Muscle of leg (tissue), 11 donors: ENCODE data around the gene SLC2A4. TPM values are rescaled to one million over a fixed set of nuclear protein-coding genes. Genes with fewer than 3 reads are reported as not detected.

Experiments
- DNase-seq: peaks from one replicate; pipeline ENCODE4 v3.0.0; 2013
- H3K27ac ChIP-seq: one replicate; pipeline ENCODE4 v1.5.1; 2013; ENCODE audit warnings: mild to moderate bottlenecking, low read length, control low read depth
- H3K27me3 ChIP-seq: one replicate; pipeline ENCODE4 v1.6.1; 2013; ENCODE audit warnings: low read length; ENCODE audit not compliant: control insufficient read depth, insufficient read depth
- H3K36me3 ChIP-seq: one replicate; pipeline ENCODE4 v1.6.1; 2013; ENCODE audit warnings: low read length; ENCODE audit not compliant: control insufficient read depth, insufficient read depth
- H3K4me1 ChIP-seq: one replicate; pipeline ENCODE4 v1.6.1; 2013; ENCODE audit warnings: low read length; ENCODE audit not compliant: control insufficient read depth, insufficient read depth
- H3K4me3 ChIP-seq: one replicate; pipeline ENCODE4 v1.5.1; 2013; ENCODE audit warnings: low read length, control low read depth
- H3K9me3 ChIP-seq: replicated peaks from 2 replicates; pipeline ENCODE4 v1.6.1; 2013; ENCODE audit warnings: low read depth, low read length; ENCODE audit not compliant: control insufficient read depth
- WGBS: methylation state at CpG from one replicate; pipeline ENCODE4 v1.1.5; 2013; ENCODE audit warnings: missing lambda C conversion rate; ENCODE audit not compliant: insufficient coverage; 5-methylcytosine and 5-hydroxymethylcytosine counted together
- polyA plus RNA-seq, 8 donors: library from polyadenylated mRNA; unstranded; fragments of 120-200 nt; gene quantifications; one replicate each; pipeline versions ENCODE4 v1.2.1 to v1.2.3, GENCODE V29; 2013; ENCODE audit warnings: inconsistent platforms in 1 of 8, low replicate concordance in 1 of 8; ENCODE audit not compliant: insufficient read length in 8 of 8, insufficient read depth in 1 of 8
- total RNA-seq: library from RNA; stranded (reverse); fragments of 120-200 nt; gene quantifications from one replicate; pipeline ENCODE4 v1.2.4, GENCODE V29; 2013

Gene SLC2A4
- total and polyA plus RNA-seq, 9 donors = 7.1 to 35.3 (median 24.5) TPM

DNA sequence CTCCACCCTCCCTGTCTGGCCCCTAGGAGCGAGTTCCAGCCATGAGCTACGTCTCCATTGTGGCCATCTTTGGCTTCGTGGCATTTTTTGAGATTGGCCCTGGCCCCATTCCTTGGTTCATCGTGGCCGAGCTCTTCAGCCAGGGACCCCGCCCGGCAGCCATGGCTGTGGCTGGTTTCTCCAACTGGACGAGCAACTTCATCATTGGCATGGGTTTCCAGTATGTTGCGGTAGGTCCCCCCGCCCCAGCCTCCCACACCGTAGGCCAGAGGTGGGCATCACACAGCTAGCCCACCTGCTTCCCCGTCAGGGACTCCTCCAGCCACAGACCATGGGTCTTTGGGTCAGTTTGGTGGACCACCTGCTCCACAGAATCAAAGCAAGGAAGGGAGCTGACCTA, 4.2 kb downstream of the SLC2A4 start:
- Histone ChIP-seq H3K27me3 (peaks cover 52% of the 10 kb centered on the region), H3K36me3 (peaks cover 28% of the 10 kb centered on the region), H3K27ac (no peak overlapping the region), H3K4me1 (peaks cover 29% of the 10 kb centered on the region), H3K9me3 (no peaks in the 10 kb centered on the region), H3K4me3 (no peak overlapping the region)
- DNase-seq = no peak
- WGBS = 83% methylated on average over 9 of the region's 12 CpGs

DNA sequence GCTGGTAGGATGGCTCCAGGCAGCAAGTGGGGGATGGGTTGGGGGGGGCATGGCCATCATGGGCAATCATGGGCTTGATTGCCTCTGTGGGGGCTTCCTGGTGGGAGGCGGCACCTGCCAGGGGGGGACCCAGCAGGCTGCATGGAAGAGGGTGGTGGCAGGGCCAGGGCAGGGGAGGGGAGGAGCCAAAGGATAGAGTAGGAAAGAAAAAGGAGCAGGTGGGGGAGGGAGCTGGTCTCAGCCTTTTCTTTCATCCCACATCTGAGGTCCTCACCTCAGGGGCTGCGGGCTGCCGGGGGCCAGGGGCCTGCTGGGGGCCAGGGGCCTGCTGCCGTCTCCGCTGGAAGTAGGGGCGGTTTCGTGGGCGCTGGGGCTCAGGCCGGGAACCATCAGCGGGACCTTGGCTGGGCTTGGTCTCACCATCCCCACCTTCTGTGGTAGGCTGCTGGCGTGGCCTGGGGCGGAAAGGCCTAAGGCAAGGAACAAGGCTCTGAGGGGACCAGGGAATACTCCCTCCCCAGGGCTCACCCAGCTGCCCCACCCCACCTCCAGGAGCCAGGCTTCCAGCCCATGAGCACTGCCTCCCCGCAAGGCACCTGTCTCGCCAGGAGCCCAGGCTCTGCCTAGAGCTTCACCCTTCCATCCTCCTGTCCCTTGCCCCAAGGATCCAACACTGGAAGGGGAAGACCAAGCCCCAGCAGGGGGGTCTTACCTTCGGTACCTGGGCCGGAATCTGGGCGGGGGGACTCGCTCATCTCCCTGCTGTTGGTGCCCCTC, 7.9 kb downstream of the SLC2A4 start:
- 80% methylated on average over 15 of the region's 18 CpGs for WGBS
- Histone ChIP-seq H3K4me3 (no peak overlapping the region), H3K36me3 (peaks cover 18% of the 10 kb centered on the region), H3K27ac (no peak overlapping the region), H3K9me3 (no peaks in the 10 kb centered on the region), H3K27me3 (peaks cover 56% of the 10 kb centered on the region), H3K4me1 (peaks cover 28% of the 10 kb centered on the region)
- no peak for DNase-seq

DNA sequence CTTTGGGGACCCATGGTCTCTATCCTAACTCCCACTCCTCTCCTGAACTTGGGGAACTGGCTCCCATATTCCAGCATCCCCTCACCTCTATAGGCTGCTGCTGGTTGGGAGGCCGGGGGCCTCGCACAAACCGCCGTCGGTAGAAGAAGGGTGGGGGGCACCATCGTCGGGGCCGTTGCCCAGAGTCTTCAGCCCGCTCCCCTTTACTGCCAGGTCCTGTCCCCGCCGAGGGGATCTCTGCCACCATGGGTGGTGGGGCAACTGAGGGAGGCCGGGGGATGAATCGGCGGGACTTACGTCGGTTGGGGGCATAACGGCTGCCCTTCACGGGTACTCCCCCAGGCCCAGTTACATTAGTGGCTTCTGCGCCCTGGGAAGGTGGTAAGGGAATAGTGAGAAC, 8.6 kb downstream of the SLC2A4 start:
- H3K4me1 ChIP-seq = peaks cover 33% of the 10 kb centered on the region
- H3K27ac ChIP-seq = no peak overlapping the region
- no peak overlapping the region for H3K4me3 ChIP-seq

DNA sequence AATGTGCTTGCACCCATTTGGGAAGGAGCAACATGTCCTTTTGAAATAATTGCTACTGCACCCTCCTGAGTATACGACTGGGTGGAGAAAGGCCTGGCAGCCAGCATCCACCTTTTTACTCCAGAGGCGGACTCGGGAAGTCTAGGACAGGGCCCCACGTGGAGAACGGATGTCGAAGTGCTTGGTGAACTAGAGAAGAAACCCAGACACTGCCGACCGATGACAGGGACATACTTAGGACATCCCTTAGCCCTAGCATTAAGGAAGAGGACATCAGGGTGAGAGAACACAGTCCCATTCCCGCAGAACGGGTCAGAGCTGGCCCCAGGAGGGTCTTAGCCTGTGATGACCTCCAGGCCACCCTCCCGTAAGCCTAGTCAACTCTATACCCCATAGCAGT, 9.2 kb downstream of the SLC2A4 start:
- 64% methylated on average over 9 of the region's 11 CpGs for WGBS
- no peak for DNase-seq
- peaks cover 36% of the 10 kb centered on the region for H3K4me1 ChIP-seq

More for the DNA sequence above, 8.6 kb downstream of the SLC2A4 start:
- Histone ChIP-seq H3K36me3 (peaks cover 11% of the 10 kb centered on the region), H3K9me3 (no peaks in the 10 kb centered on the region), H3K27me3 (peaks cover 62% of the 10 kb centered on the region)
- no peak for DNase-seq
- WGBS = 95% methylated on average over 9 of the region's 19 CpGs

DNA sequence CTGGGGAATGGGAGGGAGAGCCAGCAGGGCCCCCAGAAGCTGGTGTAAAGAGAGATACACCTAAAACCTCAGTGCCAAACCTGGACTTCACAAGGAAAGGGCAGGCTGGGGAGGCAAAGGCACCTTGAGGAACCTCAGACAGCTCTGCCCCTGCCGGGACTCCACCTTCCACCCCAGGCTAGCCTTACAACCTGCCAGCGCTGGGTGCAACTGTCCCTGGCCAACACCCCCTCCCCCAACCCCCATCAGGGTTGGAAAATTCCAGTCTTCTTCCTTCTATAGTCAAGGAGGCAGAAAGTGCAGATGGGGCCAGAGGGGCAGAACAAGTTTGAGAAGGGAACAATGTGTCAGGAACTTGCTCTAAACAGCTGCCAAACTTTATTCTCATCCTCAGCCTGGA, 10.7 kb downstream of the SLC2A4 start:
- Histone ChIP-seq H3K27me3 (peaks cover 76% of the 10 kb centered on the region), H3K4me3 (no peak overlapping the region), H3K36me3 (no peaks in the 10 kb centered on the region), H3K4me1 (peaks cover 46% of the 10 kb centered on the region), H3K9me3 (no peaks in the 10 kb centered on the region), H3K27ac (no peak overlapping the region)
- WGBS = no CpG with 5 or more reads among the region's 2 CpGs
- no peak for DNase-seq

More for the DNA sequence above, 9.2 kb downstream of the SLC2A4 start:
- H3K27me3 ChIP-seq = peaks cover 67% of the 10 kb centered on the region
- no peak overlapping the region for H3K27ac ChIP-seq
- no peak overlapping the region for H3K4me3 ChIP-seq
- peaks cover 6% of the 10 kb centered on the region for H3K36me3 ChIP-seq
- H3K9me3 ChIP-seq = no peaks in the 10 kb centered on the region

DNA sequence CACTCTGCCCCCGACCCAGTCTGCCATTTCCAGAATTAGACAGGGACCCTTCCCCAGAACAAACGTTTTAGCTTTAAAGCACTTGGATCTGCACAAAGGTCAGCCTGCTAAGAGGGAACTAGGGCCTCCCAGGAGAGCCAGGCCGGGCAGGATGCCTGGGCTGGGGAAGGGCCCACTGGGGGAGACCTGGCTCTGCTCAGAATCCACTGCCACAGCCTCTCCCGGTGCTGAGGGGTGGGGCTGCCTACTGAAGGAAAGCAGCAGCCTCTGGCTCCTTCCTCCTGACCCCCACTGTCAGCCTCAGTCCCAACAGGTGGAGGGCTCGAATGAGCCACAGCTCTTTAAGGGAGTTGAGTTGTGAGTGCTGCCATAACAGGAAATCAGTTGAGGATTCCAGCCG, 11.2 kb downstream of the SLC2A4 start:
- Histone ChIP-seq H3K27me3 (peaks cover 77% of the 10 kb centered on the region), H3K4me1 (peaks cover 44% of the 10 kb centered on the region)

DNA sequence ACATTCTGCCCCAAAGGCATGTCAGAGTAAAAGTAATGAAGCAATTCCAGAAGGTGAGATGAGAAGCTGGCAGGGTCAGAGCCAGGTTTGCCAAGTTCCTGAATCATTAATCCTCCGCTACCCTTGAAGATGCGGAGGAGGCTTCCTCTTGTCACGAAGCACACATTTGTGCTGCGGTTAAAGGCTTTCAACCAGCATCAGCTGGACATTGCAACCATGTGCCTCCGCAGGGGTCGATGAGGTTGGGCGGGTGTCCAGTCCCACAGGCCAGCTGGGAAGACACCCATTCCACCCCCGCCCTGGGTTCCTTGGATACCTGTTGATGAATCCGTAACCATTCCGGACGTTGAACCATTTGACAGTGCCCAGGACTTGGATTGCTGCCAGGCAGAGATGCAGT, 11.6 kb downstream of the SLC2A4 start:
- Histone ChIP-seq H3K27me3 (peaks cover 79% of the 10 kb centered on the region), H3K4me1 (peaks cover 44% of the 10 kb centered on the region), H3K4me3 (no peak overlapping the region), H3K27ac (peak overlapping the region; percentile 65), H3K36me3 (no peaks in the 10 kb centered on the region), H3K9me3 (no peaks in the 10 kb centered on the region)
- no peak for DNase-seq
- 84% methylated on average over 7 of the region's 11 CpGs for WGBS

More for the DNA sequence above, 11.2 kb downstream of the SLC2A4 start:
- Histone ChIP-seq H3K27ac (peak overlapping the region; percentile 65), H3K4me3 (no peak overlapping the region), H3K9me3 (no peaks in the 10 kb centered on the region), H3K36me3 (no peaks in the 10 kb centered on the region)
- DNase-seq = peak; percentile 36
- WGBS = no CpG with 5 or more reads among the region's 6 CpGs

DNA sequence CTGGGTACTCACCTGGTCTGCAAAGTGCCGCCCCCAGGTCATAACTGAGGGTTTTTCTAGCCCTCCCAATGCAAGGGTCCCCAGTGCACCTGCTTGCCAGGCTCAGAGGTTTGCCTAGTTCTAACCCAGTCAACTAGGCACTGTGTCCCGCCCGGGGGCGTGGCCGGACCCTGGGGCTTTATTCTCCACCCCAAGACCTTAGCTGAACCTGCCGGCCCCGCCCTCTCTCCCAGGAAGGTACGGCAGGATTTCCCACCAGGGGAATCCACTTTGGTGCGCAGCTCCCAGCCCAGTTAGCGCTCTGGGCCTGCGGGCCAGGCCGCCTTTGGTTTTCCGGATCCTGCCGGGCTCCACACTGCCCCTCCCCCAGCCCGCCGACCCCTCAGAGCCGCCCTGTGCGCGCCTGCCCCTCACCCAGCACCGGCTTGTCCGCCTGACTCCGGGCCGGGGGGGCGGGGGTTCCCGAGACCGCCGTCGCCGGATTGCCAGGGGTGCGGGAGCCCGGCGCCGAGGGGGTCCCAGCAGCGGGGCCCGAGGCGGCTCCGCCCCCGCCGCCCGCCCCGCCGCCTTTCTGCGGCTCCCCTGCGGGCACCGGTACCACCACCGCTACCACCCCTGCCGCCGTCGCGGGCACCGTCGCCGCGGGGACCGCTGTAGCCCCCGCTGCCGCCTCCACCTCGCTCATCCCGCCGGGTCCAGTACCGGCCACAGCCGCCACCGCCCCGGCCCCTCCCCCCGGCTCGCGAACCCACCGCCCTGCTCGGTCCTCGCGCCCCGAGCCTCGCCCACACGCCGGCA, 12.5 kb downstream of the SLC2A4 start:
- Histone ChIP-seq H3K27ac (no peak overlapping the region), H3K27me3 (peaks cover 77% of the 10 kb centered on the region), H3K9me3 (no peaks in the 10 kb centered on the region), H3K4me1 (peaks cover 44% of the 10 kb centered on the region), H3K4me3 (no peak overlapping the region), H3K36me3 (no peaks in the 10 kb centered on the region)
- no peak for DNase-seq
- WGBS = 2% methylated on average over 75 of the region's 75 CpGs

DNA sequence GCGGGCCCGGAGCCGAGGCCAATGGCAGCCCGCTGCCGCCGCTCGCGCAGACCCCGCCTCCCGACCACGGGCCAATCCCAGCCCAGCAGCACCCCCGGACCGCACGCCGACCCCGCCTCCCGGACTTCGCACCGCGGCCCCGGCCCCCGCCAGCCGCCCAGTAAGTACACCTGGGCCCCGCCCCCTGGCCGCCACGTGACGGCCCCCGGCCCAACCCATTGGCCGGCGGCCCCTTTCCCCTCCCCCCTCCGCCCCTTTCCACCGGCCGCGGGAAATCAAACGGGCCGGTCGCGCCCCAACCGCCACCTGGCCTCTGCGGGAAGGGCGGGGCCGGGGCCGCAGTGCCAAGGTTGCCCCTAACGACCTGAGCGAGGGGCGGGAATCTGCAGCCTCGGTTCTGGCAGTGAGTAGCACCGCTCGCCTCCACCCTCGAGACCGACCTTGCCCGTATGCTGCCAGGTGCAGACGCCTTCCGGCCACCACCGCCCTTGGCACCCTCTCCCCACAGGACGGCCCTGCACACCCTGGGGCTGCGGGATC, 13.2 kb downstream of the SLC2A4 start, which contains the start of gene YBX2:
TSS of gene YBX2 (minus strand) at position 26 of the 540 bp plus-strand sequence. CDS start 139 bp downstream, outside the sequence.
- Histone ChIP-seq H3K36me3 (no peaks in the 10 kb centered on the region), H3K27ac (peak within 1 kb of the TSS; percentile 65), H3K4me1 (peaks cover 44% of the 10 kb centered on the region), H3K9me3 (no peaks in the 10 kb centered on the region), H3K27me3 (peaks cover 73% of the 10 kb centered on the region), H3K4me3 (peak within 1 kb of the TSS; percentile 8)
- WGBS = under 1% methylated on average over 53 of the region's 57 CpGs
- peak; percentile 46 for DNase-seq
